GM13977 (cell line): Measurements from ENCODE around the gene CH25H.
"Not testable (repeated sequence)": the region's sequence is repeated elsewhere in the genome, so short reads cannot be mapped to it uniquely, and the experiment has no call there.

Experiments used
- DNase-seq: peaks from one replicate; pipeline ENCODE4 v3.0.0; 2012; ENCODE audit warnings: low spot score
- in situ Hi-C: fragments of 300-500 bp; cut with MboI; formaldehyde crosslinking; loops from one replicate; pipeline ENCODE4 v1.12.0; 2022; ENCODE audit warnings: low sequenced_read_pairs, low pct_unique_long_range_greater_than_20kb, mixed read lengths, inconsistent platforms; ENCODE audit not compliant: unreplicated experiment
- TF ChIP-seq, protein P1 (sequence below): IDR thresholded peaks from 2 replicates; pipeline ENCODE4 v1.5.1; 2012; ENCODE audit warnings: mild to moderate bottlenecking, control low read depth; ENCODE audit not compliant: insufficient read depth; ENCODE audit errors: extremely low read depth, missing control alignments

CH25H gene

DNA sequence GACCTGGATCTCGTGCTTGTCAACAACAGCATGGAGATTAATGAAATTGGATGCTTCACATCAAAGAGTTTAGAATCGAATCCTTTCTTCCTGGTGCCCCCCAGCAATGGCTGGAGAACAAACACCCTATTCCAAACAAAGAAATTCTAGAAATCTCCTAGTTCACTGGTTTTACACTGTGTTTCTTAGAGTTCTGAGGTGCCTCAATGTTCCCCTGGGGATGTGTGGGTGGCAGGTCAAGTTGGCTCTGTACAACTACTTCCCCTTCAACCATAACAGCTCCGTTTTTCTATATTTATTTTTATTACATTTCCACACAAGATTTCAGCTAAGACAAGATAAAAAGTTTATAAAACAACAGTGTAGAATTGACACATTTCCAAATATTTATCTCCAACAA lies 22.5 kb downstream of the CH25H start:
- TF ChIP-seq, protein P1, sequence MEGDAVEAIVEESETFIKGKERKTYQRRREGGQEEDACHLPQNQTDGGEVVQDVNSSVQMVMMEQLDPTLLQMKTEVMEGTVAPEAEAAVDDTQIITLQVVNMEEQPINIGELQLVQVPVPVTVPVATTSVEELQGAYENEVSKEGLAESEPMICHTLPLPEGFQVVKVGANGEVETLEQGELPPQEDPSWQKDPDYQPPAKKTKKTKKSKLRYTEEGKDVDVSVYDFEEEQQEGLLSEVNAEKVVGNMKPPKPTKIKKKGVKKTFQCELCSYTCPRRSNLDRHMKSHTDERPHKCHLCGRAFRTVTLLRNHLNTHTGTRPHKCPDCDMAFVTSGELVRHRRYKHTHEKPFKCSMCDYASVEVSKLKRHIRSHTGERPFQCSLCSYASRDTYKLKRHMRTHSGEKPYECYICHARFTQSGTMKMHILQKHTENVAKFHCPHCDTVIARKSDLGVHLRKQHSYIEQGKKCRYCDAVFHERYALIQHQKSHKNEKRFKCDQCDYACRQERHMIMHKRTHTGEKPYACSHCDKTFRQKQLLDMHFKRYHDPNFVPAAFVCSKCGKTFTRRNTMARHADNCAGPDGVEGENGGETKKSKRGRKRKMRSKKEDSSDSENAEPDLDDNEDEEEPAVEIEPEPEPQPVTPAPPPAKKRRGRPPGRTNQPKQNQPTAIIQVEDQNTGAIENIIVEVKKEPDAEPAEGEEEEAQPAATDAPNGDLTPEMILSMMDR = no peak
- no peak for DNase-seq
- in situ Hi-C loops = no loop called here

DNA sequence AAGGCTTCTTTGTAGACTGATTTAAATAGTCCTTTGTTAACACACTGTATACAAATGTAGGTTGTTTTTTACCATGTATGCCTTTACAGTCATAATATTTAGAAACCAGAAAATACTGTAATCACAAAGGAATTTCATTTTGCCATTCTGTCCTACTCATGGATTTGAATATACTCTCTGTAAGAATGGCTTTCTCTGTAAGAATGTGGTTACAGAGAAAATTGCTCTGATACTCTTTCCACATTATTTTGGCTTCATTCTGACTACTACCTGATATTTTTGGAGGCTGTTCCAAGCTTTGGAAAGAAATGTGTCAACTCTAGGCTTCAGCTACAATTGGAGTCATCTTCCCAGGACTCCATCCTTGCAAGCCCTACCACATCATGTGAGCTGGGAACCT lies 23.5 kb downstream of the CH25H start:
- TF ChIP-seq, protein P1 = no peak
- in situ Hi-C loops = no loop called here
- no peak for DNase-seq

DNA sequence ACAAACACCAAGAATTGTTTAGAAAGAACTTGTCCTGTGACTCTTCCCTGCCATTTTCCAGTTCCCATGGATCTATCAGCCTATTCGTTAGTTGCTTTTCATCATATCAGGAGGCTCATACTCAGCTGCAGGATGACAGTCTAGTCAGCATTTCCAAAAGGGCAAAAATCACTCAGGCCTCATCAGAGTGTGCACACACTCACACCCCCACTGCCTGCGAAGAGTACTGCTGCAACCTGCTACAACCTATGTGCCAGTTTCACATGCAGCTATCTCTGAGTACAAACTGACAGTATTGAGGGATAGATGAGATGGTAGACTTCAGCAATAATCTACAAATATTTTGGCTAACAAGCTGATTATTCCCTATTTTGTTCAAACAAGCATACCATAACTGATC lies 24.2 kb downstream of the CH25H start:
- no peak for DNase-seq
- TF ChIP-seq, protein P1 = no peak
- in situ Hi-C loops = no loop called here

DNA sequence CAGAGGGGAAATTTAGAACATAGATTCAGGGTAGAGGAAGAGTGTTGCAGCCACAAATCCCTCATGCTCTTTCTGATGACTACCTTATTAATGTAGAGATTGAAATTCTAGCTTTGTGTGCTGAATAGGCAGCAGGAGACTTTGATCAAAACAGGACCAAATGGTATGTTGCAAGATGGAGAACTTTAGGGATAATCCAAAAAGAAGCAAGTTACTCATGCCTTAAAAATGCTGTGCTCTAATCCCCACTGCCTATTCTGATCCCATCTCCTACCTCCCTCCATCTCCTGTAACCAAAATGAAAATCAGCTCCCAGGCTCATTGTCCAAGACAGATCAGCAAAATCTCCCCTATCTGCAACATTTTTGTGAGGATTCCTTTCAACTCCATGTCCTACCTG lies 31.3 kb downstream of the CH25H start:
- DNase-seq = no peak
- in situ Hi-C loops = no loop called here
- TF ChIP-seq, protein P1 = no peak

DNA sequence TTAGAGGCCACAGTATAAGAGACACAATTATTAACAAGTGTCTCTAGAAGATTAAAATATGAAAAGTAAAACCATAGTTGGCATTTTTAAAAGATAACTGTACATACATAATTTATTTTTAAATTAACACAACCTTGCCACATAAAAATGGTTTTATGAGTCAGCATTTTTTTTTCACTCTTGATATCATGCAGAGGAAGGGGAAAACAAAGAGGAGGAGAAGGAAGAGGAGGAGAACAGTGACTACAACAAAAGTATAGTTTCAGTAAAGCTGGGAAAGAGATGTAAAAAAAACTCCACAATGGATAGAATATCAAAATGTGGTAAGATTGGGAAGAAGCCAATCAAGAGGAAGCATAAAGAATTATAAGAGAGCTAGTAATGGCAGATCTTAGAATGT lies 34.0 kb downstream of the CH25H start:
- in situ Hi-C loops = no loop called here
- TF ChIP-seq, protein P1 = no peak
- no peak for DNase-seq

DNA sequence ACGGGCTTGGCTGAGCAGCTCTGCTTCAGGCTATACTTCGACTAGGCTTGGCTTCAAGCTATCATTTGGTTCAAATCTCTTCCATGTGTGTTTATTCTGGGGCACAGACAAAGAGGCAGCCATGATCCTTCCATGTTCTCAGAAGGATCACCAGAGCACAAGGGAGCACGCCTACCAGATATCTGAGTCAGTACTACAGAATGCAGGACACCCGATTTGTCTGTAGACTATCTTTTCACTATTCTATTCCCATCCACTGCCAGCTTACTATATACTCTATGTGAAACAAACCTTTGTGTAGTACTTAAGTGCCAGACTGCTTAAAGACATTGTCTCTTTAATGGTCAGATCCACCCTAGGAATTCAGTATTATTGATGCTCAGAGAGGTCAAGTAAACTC lies 35.1 kb downstream of the CH25H start:
- TF ChIP-seq, protein P1 = no peak
- DNase-seq = no peak
- in situ Hi-C loops = no loop called here

DNA sequence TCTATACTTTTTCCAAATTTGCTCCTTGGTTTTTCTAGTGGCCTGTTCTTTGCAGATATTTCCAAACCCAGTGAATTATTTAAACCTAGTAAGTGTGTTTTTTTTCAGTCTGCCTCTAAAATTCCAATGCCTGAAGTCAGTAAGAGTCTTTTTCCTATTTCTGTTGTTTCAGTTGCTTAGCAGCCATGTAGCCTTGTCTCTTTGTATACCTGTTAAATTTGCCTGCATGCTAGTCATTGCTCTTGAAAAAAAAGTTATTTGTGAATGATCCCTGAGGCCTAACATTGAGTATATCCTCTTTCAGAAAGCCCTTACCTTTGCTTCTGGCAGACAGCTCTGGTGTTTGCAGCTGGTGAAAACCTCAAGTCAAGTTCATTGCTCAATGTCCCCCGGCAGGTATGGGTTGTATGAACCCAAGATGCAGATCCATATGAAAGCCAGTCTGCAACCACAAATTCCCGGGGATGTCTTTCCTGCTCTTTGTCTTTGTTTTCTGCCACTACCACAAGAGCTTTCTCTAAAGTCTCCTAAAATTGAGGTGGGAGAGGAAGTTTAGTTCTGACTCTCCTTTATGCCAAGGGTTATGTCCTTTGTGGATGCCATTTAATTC lies 35.7 kb downstream of the CH25H start:
- DNase-seq = no peak
- TF ChIP-seq, protein P1 = no peak
- in situ Hi-C loops = no loop called here

DNA sequence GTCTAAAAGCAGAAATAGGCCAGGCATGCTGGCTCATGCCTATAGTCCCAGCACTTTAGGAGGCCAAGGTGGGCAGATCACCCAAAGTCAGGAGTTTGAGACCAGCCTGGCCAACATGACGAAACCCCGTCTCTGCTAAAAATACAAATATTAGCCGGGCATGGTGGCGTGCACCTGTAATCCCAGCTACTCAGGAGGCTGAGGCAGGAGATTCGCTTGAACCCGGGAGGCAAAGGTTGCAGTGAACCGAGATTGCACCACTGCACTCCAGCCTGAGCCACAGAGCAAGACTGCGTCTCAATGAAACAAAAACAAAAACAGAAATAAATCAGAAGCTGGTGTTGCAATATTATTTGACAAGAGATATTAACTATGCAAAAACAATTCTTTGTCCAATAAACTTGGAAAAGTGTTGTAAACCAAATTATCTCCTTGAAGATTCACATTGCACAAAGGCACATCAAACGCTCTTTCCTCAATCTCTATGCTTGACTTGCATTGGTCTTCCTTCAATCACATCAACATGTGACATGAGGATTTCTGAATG lies 38.7 kb downstream of the CH25H start:
- in situ Hi-C loops, DNase-seq: not testable (repeated sequence)
